GM23338 (cell line): ENCODE measurements around the gene WNK1. TPM values are rescaled to one million over a fixed set of nuclear protein-coding genes. Genes with fewer than 3 reads are reported as not detected.

Experiments used
- ATAC-seq: fragments of 200-7000 bp; cut with Tn5 transposase; 3 replicates; pipeline ENCODE4 v1.9.1; 2020
- DNase-seq: peaks from one replicate; pipeline ENCODE4 v3.0.0-alpha.2; 2015; ENCODE audit warnings: low spot score
- H2AFZ ChIP-seq: fragments of 200-600 bp; sonication (generic); 2 replicates; pipeline ENCODE4 v1.8.0; 2016; ENCODE audit warnings: antibody characterized with exemption, mild to moderate bottlenecking, moderate library complexity
- H3F3A ChIP-seq: fragments of 200-600 bp; sonication (generic); replicated peaks from 2 replicates; pipeline ENCODE4 v1.8.0; 2017; ENCODE audit warnings: antibody characterized with exemption, mixed run types, low read depth
- H3K27ac ChIP-seq: fragments of 200-600 bp; sonication (generic); 2 replicates; pipeline ENCODE4 v1.6.1; 2016; ENCODE audit warnings: low read depth
- H3K27me3 ChIP-seq: fragments of 200-600 bp; sonication (generic); 2 replicates; pipeline ENCODE4 v1.8.0; 2016; ENCODE audit warnings: mild to moderate bottlenecking, mixed run types, moderate library complexity; ENCODE audit not compliant: insufficient read depth
- H3K36me3 ChIP-seq: fragments of 200-600 bp; sonication (generic); 2 replicates; pipeline ENCODE4 v1.8.0; 2016; ENCODE audit warnings: mild to moderate bottlenecking; ENCODE audit not compliant: insufficient read depth
- H3K4me1 ChIP-seq: fragments of 200-600 bp; sonication (generic); 2 replicates; pipeline ENCODE4 v1.8.0; 2016; ENCODE audit warnings: mild to moderate bottlenecking, moderate library complexity; ENCODE audit not compliant: insufficient read depth
- H3K4me2 ChIP-seq: fragments of 200-600 bp; sonication (generic); 2 replicates; pipeline ENCODE4 v1.7.1; 2017; ENCODE audit warnings: mixed run types
- H3K4me3 ChIP-seq: fragments of 200-600 bp; sonication (generic); 2 replicates; pipeline ENCODE4 v1.6.1; 2016; ENCODE audit warnings: mixed run types
- H3K79me2 ChIP-seq: fragments of 200-600 bp; sonication (generic); replicated peaks from 2 replicates; pipeline ENCODE4 v1.8.0; 2017; ENCODE audit warnings: mild to moderate bottlenecking; ENCODE audit not compliant: insufficient read depth
- H3K9me2 ChIP-seq: fragments of 200-600 bp; sonication (generic); 2 replicates; pipeline ENCODE4 v1.8.0; 2017; ENCODE audit not compliant: insufficient read depth
- H4K20me1 ChIP-seq: fragments of 200-600 bp; sonication (generic); replicated peaks from 2 replicates; pipeline ENCODE4 v1.8.0; 2017; ENCODE audit warnings: mild to moderate bottlenecking; ENCODE audit not compliant: insufficient read depth
- H3K27ac Mint-ChIP-seq: 2 replicates; pipeline ENCODE4 v1.8.0; 2020; ENCODE audit warnings: inconsistent platforms, mild to moderate bottlenecking, moderate library complexity, mixed read lengths
- H3K27me3 Mint-ChIP-seq: 3 replicates; pipeline ENCODE4 v1.8.0; 2022; ENCODE audit warnings: low read depth, mild to moderate bottlenecking, moderate library complexity, mixed read lengths, inconsistent platforms; ENCODE audit not compliant: insufficient read depth, poor library complexity
- H3K36me3 Mint-ChIP-seq: 3 replicates; pipeline ENCODE4 v1.8.0; 2021; ENCODE audit warnings: low read depth, mild to moderate bottlenecking, inconsistent platforms, moderate library complexity, mixed read lengths
- H3K4me1 Mint-ChIP-seq: 3 replicates; pipeline ENCODE4 v1.8.0; 2020; ENCODE audit warnings: mild to moderate bottlenecking, inconsistent platforms, mixed read lengths
- H3K4me3 Mint-ChIP-seq: 3 replicates; pipeline ENCODE4 v1.8.0; 2021; ENCODE audit warnings: moderate library complexity, mild to moderate bottlenecking, inconsistent platforms, mixed read lengths
- H3K9me3 Mint-ChIP-seq: 3 replicates; pipeline ENCODE4 v1.8.0; 2020; ENCODE audit warnings: moderate library complexity, mild to moderate bottlenecking, inconsistent platforms, mixed read lengths
- EZH2phosphoT487 ChIP-seq: fragments of 200-600 bp; sonication (generic); IDR thresholded peaks from one replicate; pipeline ENCODE4 v1.8.1; 2018; ENCODE audit warnings: antibody characterized with exemption; ENCODE audit not compliant: unreplicated experiment
- POLR2AphosphoS5 ChIP-seq: IDR thresholded peaks from 2 replicates; pipeline ENCODE4 v1.6.1; 2016; ENCODE audit warnings: antibody characterized with exemption, low read depth
- STAT1 ChIP-seq: IDR thresholded peaks from one replicate; pipeline ENCODE4 v1.6.1; 2016; ENCODE audit warnings: antibody characterized with exemption; ENCODE audit not compliant: unreplicated experiment
- polyA plus RNA-seq: library from polyadenylated mRNA; unstranded; fragments of >200 nt; fragmentation: Nextera tagmentation; extraction: Ambion mirVana; gene quantifications from 2 replicates; pipeline ENCODE4 v1.2.1, GENCODE V29; 2016
- total RNA-seq: library from RNA; depleted of rRNA; stranded (reverse); fragments of >200 nt; shearing (Covaris generic); gene quantifications from 2 replicates; pipeline ENCODE4 v1.2.3, GENCODE V29; 2014
- TF ChIP-seq, protein P1 (sequence below): IDR thresholded peaks from one replicate; pipeline ENCODE4 v1.6.1; 2018; ENCODE audit warnings: antibody characterized with exemption; ENCODE audit not compliant: unreplicated experiment
- TF ChIP-seq, protein P2 (sequence below), 2 experiments: fragments of 200-600 bp in 1 of 2; sonication (generic) in 1 of 2; conservative IDR thresholded peaks; 2 replicates each; pipeline versions ENCODE4 v1.5.1 to v1.6.1; 2016 to 2017; ENCODE audit warnings: antibody characterized with exemption in 2 of 2, low read depth in 2 of 2, mild to moderate bottlenecking in 2 of 2, moderate library complexity in 1 of 2

The WNK1 gene
- total and polyA plus RNA-seq, 2 experiments from 2014 or later = 86.8 to 114 TPM

DNA sequence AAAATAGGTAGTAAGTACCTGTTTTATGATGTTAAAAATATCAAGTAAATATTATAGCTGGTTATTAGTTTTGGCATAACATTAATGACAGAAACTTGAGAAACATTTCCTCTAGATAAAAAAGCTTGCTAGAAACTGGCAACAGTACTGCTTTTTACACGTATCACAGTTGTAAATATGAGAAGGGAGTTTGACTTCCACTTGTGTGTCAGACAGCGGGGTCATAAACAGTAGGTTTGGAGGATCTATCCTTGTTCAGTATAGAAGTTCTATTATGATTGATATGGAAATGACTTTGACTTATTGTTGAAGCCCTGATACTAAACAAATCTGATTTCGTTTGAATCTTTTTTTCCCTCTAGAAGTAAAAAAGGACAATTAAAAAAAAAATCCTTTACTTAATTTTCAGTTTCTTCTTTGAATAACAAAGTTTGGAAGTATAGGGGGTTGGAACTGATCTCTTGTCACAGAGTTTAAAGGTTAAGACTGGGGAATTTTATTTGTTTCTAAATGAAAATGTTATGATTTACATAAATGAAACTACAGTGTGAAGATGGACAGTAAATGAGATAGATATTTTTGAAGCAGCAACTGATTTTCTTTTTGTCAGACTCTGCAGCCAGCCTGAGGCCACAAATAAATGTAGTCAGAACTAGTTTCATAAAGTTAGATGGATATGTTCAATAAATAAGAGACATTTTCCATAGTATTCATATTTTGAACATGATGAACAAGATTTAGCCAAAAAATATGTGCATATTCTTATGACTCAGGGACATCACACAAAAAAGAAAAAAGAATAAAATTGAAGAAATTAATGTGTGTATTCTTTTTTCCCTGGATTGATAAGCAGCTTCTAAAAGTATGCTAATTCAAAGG, 50.1 kb downstream of the WNK1 start (continued):
- TF ChIP-seq EZH2phosphoT487 (no peak), STAT1 (no peak)
- TF ChIP-seq, protein P1, sequence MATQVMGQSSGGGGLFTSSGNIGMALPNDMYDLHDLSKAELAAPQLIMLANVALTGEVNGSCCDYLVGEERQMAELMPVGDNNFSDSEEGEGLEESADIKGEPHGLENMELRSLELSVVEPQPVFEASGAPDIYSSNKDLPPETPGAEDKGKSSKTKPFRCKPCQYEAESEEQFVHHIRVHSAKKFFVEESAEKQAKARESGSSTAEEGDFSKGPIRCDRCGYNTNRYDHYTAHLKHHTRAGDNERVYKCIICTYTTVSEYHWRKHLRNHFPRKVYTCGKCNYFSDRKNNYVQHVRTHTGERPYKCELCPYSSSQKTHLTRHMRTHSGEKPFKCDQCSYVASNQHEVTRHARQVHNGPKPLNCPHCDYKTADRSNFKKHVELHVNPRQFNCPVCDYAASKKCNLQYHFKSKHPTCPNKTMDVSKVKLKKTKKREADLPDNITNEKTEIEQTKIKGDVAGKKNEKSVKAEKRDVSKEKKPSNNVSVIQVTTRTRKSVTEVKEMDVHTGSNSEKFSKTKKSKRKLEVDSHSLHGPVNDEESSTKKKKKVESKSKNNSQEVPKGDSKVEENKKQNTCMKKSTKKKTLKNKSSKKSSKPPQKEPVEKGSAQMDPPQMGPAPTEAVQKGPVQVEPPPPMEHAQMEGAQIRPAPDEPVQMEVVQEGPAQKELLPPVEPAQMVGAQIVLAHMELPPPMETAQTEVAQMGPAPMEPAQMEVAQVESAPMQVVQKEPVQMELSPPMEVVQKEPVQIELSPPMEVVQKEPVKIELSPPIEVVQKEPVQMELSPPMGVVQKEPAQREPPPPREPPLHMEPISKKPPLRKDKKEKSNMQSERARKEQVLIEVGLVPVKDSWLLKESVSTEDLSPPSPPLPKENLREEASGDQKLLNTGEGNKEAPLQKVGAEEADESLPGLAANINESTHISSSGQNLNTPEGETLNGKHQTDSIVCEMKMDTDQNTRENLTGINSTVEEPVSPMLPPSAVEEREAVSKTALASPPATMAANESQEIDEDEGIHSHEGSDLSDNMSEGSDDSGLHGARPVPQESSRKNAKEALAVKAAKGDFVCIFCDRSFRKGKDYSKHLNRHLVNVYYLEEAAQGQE = no peak

DNA sequence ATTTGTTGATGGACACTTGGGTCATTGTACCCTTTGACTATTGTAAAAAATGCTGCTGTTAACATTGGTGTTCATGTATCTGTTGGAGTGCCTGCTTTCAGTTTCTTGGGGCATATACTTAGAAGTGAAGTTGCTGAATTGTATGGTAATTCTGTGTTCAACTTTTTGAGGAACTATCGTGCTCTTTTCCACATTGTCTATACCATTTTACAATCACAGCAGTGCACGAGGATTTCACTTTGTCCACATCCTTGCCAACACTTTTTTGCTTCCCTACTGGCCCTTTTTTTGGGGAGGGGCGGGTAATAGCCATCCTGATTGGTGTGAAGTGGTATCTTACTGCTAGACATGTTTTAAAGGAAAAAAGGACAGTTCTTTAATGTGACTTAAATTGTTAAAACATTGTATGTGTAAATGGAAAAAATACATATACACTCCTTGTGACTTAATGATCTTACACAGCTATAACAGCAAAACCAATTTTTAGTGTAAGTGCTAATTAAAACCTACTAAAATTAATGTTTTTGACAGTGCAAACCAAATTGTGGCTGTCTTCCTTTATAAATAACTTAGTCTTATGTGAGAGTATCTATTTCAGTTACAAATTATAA, 52.7 kb downstream of the WNK1 start:
- Histone ChIP-seq H3K9me2 (no peaks in the 10 kb centered on the region), H3F3A (no peaks in the 10 kb centered on the region), H3K79me2 (peaks cover 97% of the 10 kb centered on the region), H3K36me3 (no peaks in the 10 kb centered on the region), H2AFZ (no peak overlapping the region), H4K20me1 (peaks cover 23% of the 10 kb centered on the region), H3K4me2 (no peak overlapping the region), H3K4me1 (peaks cover 12% of the 10 kb centered on the region), H3K27ac (no peak overlapping the region), H3K4me3 (no peak overlapping the region), H3K27me3 (no peaks in the 10 kb centered on the region)
- ATAC-seq (no peak), DNase-seq (no peak)
- no peak overlapping the region for H3K27ac Mint-ChIP-seq
- TF ChIP-seq, protein P2, sequence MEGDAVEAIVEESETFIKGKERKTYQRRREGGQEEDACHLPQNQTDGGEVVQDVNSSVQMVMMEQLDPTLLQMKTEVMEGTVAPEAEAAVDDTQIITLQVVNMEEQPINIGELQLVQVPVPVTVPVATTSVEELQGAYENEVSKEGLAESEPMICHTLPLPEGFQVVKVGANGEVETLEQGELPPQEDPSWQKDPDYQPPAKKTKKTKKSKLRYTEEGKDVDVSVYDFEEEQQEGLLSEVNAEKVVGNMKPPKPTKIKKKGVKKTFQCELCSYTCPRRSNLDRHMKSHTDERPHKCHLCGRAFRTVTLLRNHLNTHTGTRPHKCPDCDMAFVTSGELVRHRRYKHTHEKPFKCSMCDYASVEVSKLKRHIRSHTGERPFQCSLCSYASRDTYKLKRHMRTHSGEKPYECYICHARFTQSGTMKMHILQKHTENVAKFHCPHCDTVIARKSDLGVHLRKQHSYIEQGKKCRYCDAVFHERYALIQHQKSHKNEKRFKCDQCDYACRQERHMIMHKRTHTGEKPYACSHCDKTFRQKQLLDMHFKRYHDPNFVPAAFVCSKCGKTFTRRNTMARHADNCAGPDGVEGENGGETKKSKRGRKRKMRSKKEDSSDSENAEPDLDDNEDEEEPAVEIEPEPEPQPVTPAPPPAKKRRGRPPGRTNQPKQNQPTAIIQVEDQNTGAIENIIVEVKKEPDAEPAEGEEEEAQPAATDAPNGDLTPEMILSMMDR (conservative IDR thresholded peaks at IDR 0.05; ENCODE audit: low read depth in 2 of 2) = no peak
- no peak for TF ChIP-seq POLR2AphosphoS5
- TF ChIP-seq, protein P1 = no peak
- H3K4me1 Mint-ChIP-seq = peaks cover 26% of the 10 kb centered on the region
- peaks cover 5% of the 10 kb centered on the region for H3K27me3 Mint-ChIP-seq
- no peak overlapping the region for H3K4me3 Mint-ChIP-seq
- H3K9me3 Mint-ChIP-seq = no peaks in the 10 kb centered on the region
- H3K36me3 Mint-ChIP-seq = no peaks in the 10 kb centered on the region
